K562 (cell line): ENCODE results near the gene GPC3. TPM values are rescaled to one million over a fixed set of nuclear protein-coding genes. Genes with fewer than 3 reads are reported as not detected.

ENCODE experiments used
- ATAC-seq: fragments of 200-7000 bp; cut with Tn5 transposase; 3 replicates; pipeline ENCODE4 v1.9.1; 2020; ENCODE audit warnings: moderate library complexity
- BruUV-seq: library from RNA; stranded (reverse); fragments of 400-500 nt; replicated peaks from 2 replicates; lab custom pipeline; 2021; lab: Mats Ljungman, UMichigan
- CTCF ChIA-PET: fragments of 300-600 bp; formaldehyde crosslinking; extraction: SDS; loops from one replicate; lab custom pipeline; 2021; ENCODE audit warnings: low intra/inter-chr PET ratio; lab: Yijun Ruan, JAX
- POLR2A ChIA-PET: fragments of 300-600, 350-650 bp; sonication (Branson Sonifier 250); formaldehyde crosslinking; extraction: SDS; loops from one replicate; lab custom pipeline; 2021; ENCODE audit warnings: antibody characterized with exemption, inconsistent platforms; lab: Yijun Ruan, JAX
- DNase-seq, 4 experiments: peaks; one replicate each; pipeline versions ENCODE4 v3.0.0 to v3.0.0-alpha.2; 2011 to 2018; ENCODE audit warnings: low spot score in 3 of 4, mixed read lengths in 3 of 4; ENCODE audit errors: extremely low read depth in 1 of 4
- FAIRE-seq: peaks from 2 replicates; lab custom pipeline; 2011; peaks lifted over from hg19 to GRCh38; lab: Jason Lieb, UNC
- H2AFZ ChIP-seq: 2 replicates; pipeline ENCODE4 v1.6.0; 2011; ENCODE audit warnings: low read depth, low read length, control low read depth, inconsistent platforms
- H3K27ac ChIP-seq: fragments of 200-600 bp; 3 replicates; pipeline ENCODE4 v1.8.0; 2011; ENCODE audit warnings: low read depth, mild to moderate bottlenecking, control low read depth, inconsistent platforms, low read length, moderate library complexity, mixed read lengths; ENCODE audit errors: extremely low read depth
- H3K27me3 ChIP-seq, 2 experiments: fragments of 300-600 bp in 1 of 2; 2 replicates in 1 of 2; 3 replicates in 1 of 2; pipeline versions ENCODE4 v1.6.0 to v1.8.0; 2011; ENCODE audit warnings: inconsistent platforms in 2 of 2, low read length in 2 of 2, mild to moderate bottlenecking in 1 of 2, mixed read lengths in 1 of 2, moderate library complexity in 1 of 2; ENCODE audit not compliant: control insufficient read depth in 2 of 2, insufficient read depth in 2 of 2
- H3K36me3 ChIP-seq: fragments of 300-600 bp; 3 replicates; pipeline ENCODE4 v1.8.0; 2011; ENCODE audit warnings: mild to moderate bottlenecking, low read length, inconsistent platforms; ENCODE audit not compliant: control insufficient read depth, insufficient read depth
- H3K4me1 ChIP-seq, 2 experiments: fragments of 200-600 bp in 1 of 2; replicated peaks in 1 of 2; 2 replicates in 1 of 2; 3 replicates in 1 of 2; pipeline versions ENCODE4 v1.5.1 to v1.8.0; 2011; ENCODE audit warnings: inconsistent platforms in 2 of 2, low read length in 2 of 2, mild to moderate bottlenecking in 1 of 2, mixed read lengths in 1 of 2, moderate library complexity in 1 of 2; ENCODE audit not compliant: control insufficient read depth in 2 of 2, insufficient read depth in 2 of 2
- H3K4me2 ChIP-seq: 2 replicates; pipeline ENCODE4 v1.6.1; 2011; ENCODE audit warnings: low read length, control low read depth, inconsistent platforms, mixed read lengths; ENCODE audit not compliant: insufficient read depth
- H3K4me3 ChIP-seq: fragments of 200-600 bp; sonication (generic), shearing (Covaris generic); 2 replicates; pipeline ENCODE4 v1.5.1; 2016; ENCODE audit warnings: control low read depth, inconsistent platforms
- H3K79me2 ChIP-seq: fragments of 200-600 bp; 3 replicates; pipeline ENCODE4 v1.8.0; 2011; ENCODE audit warnings: low read length, inconsistent platforms; ENCODE audit not compliant: control insufficient read depth, insufficient read depth
- H3K9ac ChIP-seq, 2 experiments: 2 replicates each; pipeline versions ENCODE4 v1.6.0 to v1.6.1; 2011; ENCODE audit warnings: low read depth in 2 of 2, low read length in 2 of 2, control low read depth in 1 of 2, inconsistent platforms in 1 of 2, mild to moderate bottlenecking in 1 of 2, mixed read lengths in 1 of 2; ENCODE audit not compliant: insufficient read depth in 1 of 2
- H3K9me1 ChIP-seq: one replicate; pipeline ENCODE4 v1.6.0; 2011; ENCODE audit warnings: inconsistent platforms, mild to moderate bottlenecking, low read length, moderate library complexity; ENCODE audit not compliant: control insufficient read depth, insufficient read depth
- H3K9me3 ChIP-seq: replicated peaks from 2 replicates; pipeline ENCODE4 v1.5.1; 2011; ENCODE audit warnings: low read depth, low read length, inconsistent platforms; ENCODE audit not compliant: control insufficient read depth, insufficient read depth
- H4K20me1 ChIP-seq: replicated peaks from 2 replicates; pipeline ENCODE4 v1.6.1; 2011; ENCODE audit warnings: low read length, inconsistent platforms, mixed read lengths; ENCODE audit not compliant: control insufficient read depth, insufficient read depth
- DPF2 ChIP-seq: fragments of 450-650 bp; IDR thresholded peaks from 2 replicates; pipeline ENCODE4 v1.6.1; 2016
- FOXK2 ChIP-seq, 2 experiments: fragments of 450-650 bp; IDR thresholded peaks in 1 of 2; conservative IDR thresholded peaks in 1 of 2; 2 replicates each; pipeline ENCODE4 v1.6.1; 2016; ENCODE audit warnings: low read depth in 2 of 2, mild to moderate bottlenecking in 1 of 2
- GTF2B ChIP-seq: IDR thresholded peaks from 2 replicates; pipeline ENCODE4 v1.6.1; 2011; ENCODE audit not compliant: insufficient read length; ENCODE audit errors: extremely low read depth
- MAFK ChIP-seq: IDR thresholded peaks from 2 replicates; pipeline ENCODE4 v1.6.1; 2011; ENCODE audit warnings: low read length, improper control_type of control experiment
- MBD2 ChIP-seq: sonication (generic); IDR thresholded peaks from 2 replicates; pipeline ENCODE4 v1.6.1; 2016; ENCODE audit warnings: low read depth, borderline replicate concordance
- MED1 ChIP-seq: sonication (generic); formaldehyde crosslinking; IDR thresholded peaks from 2 replicates; pipeline ENCODE4 v1.8.1; 2023; ENCODE audit warnings: missing genetic modification reagents, borderline replicate concordance
- RFX1 ChIP-seq: fragments of 450-650 bp; IDR thresholded peaks from 2 replicates; pipeline ENCODE4 v1.6.1; 2016; ENCODE audit warnings: mild to moderate bottlenecking, moderate library complexity
- SLC30A9 ChIP-seq: fragments of 250-450 bp; sonication (Bioruptor Pico); IDR thresholded peaks from 2 replicates; pipeline ENCODE4 v1.8.0; 2022; ENCODE audit warnings: mild to moderate bottlenecking, moderate library complexity
- SMARCA5 ChIP-seq: fragments of 450-650 bp; IDR thresholded peaks from 2 replicates; pipeline ENCODE4 v1.6.1; 2016
- ZNF436 ChIP-seq: fragments of 250-450, 450-650 bp; sonication (Bioruptor Pico); formaldehyde crosslinking; IDR thresholded peaks from 2 replicates; pipeline ENCODE4 v1.7.0; 2020; ENCODE audit warnings: mild to moderate bottlenecking
- WGBS: fragments of 100-300 bp; shearing (Covaris generic); methylation state at CpG from one replicate; pipeline ENCODE4 v1.1.6; 2016; ENCODE audit warnings: low coverage, mixed read lengths; ENCODE audit not compliant: insufficient coverage; ENCODE audit errors: missing lambda C conversion rate; 5-methylcytosine and 5-hydroxymethylcytosine counted together
- in situ Hi-C: fragments of 300-500 bp; cut with MboI; formaldehyde crosslinking; loops from 4 replicates; pipeline ENCODE4 v1.15.0; 2018; ENCODE audit warnings: inconsistent platforms, mixed read lengths
- intact Hi-C: fragments of 100-400 bp; cut with micrococcal nuclease; formaldehyde crosslinking; loops from 2 replicates; pipeline ENCODE4 v1.14.2; 2022
- polyA plus RNA-seq, 8 experiments: library from polyadenylated mRNA; depleted of rRNA in 4 of 8; stranded (reverse) in 5 of 8; unstranded in 3 of 8; fragments of >200 nt; fragmentation: Nextera tagmentation in 2 of 8; fragmentation: Illumina TruSeq in 1 of 8; extraction: Ambion mirVana in 2 of 8; extraction: Trizol in 1 of 8; gene quantifications; 2 replicates each; pipeline versions ENCODE4 v1.2.1 to v1.2.3, GENCODE V29; 2011 to 2014; ENCODE audit warnings: inconsistent platforms in 1 of 8, missing spikeins in 1 of 8
- total RNA-seq, 7 experiments: library from RNA; depleted of rRNA in 6 of 7; stranded (reverse); fragments of >200 nt in 6 of 7; fragmentation: Illumina TruSeq in 2 of 7; extraction: Trizol in 2 of 7; gene quantifications; 2 replicates each; pipeline versions ENCODE4 v1.2.1 to v1.2.3, GENCODE V29; 2011 to 2021; ENCODE audit warnings: low replicate concordance in 1 of 7

GPC3 gene
- total and polyA plus RNA-seq, 9 of the 15 experiments (the other 6 are each of a cell fraction or from before 2014, with no cell fraction given), result 0.42 TPM; not detected in 8

- Histone ChIP-seq H3K27me3 (no peaks in the 10 kb centered on the region), H3K36me3 (no peaks in the 10 kb centered on the region), H3K9me3 (no peaks in the 10 kb centered on the region), H3K27ac (no peak overlapping the region), H4K20me1 (no peaks in the 10 kb centered on the region), H2AFZ (no peak overlapping the region), H3K9ac (no peak overlapping the region), H3K4me1 (no peaks in the 10 kb centered on the region), H3K4me3 (no peak overlapping the region), H3K79me2 (no peaks in the 10 kb centered on the region), H3K4me2 (no peak overlapping the region), H3K9me1 (no peaks in the 10 kb centered on the region)
- FAIRE-seq, result no peak
- ATAC-seq, result no peak
- no TSS peak for BruUV-seq
- WGBS, result no CpG with 5 or more reads among the region's 1 CpG
- intact Hi-C loops, result no loop called here
- POLR2A ChIA-PET, result no interaction called here
- TF ChIP-seq FOXK2 (conservative IDR thresholded peaks at IDR 0.05 in 1 of 2, IDR thresholded peaks at IDR 0.05 in 1 of 2; ENCODE audit: low read depth in 2 of 2) (no peak), SMARCA5 (no peak), DPF2 (no peak), MED1 (no peak), ZNF436 (no peak), RFX1 (no peak), MAFK (no peak), MBD2 (no peak), GTF2B (no peak), SLC30A9 (no peak)
- no peak for DNase-seq
- in situ Hi-C loops, result no loop called here
- CTCF ChIA-PET, result no interaction called here
Measured at GRCh38 chrX:133913009-133913408, 72.4 kb downstream of the GPC3 start.
